Testis (tissue), 2 donors: Measurements from ENCODE around the gene ERO1B.

ENCODE experiments used
- POLR2A ChIP-seq: fragments of 450-650 bp; IDR thresholded peaks from one replicate; pipeline ENCODE4 v1.6.1; 2017; ENCODE audit warnings: antibody characterized with exemption, mild to moderate bottlenecking, moderate library complexity
- TF ChIP-seq, protein P1 (sequence below), 3 experiments: fragments of 450-650 bp in 2 of 3; fragments of 200-600 bp in 1 of 3; sonication (generic) in 1 of 3; IDR thresholded peaks; one replicate each; pipeline ENCODE4 v1.5.1; 2016 to 2019; ENCODE audit warnings: antibody characterized with exemption in 3 of 3, mild to moderate bottlenecking in 2 of 3, moderate library complexity in 1 of 3

DNA sequence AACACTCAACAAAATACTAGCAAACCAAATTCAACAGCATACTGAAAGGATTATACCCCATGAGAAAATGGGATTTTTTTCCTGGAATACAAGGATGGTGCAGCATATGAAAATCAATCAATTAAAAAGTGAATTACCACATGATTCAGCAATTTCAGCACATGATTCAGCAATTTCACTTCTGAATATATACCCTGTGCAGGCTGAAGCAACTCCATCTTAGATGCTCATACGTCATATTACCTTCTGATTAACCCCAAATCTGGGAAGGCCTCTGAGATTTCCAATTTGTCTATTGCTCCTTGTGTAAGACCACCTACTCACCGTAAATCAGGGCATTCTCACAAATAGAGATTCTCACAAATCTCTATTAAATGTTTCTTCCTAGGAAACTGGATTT is 43.8 kb upstream of the ERO1B start:
- TF ChIP-seq POLR2A = no peak
- TF ChIP-seq, protein P1, sequence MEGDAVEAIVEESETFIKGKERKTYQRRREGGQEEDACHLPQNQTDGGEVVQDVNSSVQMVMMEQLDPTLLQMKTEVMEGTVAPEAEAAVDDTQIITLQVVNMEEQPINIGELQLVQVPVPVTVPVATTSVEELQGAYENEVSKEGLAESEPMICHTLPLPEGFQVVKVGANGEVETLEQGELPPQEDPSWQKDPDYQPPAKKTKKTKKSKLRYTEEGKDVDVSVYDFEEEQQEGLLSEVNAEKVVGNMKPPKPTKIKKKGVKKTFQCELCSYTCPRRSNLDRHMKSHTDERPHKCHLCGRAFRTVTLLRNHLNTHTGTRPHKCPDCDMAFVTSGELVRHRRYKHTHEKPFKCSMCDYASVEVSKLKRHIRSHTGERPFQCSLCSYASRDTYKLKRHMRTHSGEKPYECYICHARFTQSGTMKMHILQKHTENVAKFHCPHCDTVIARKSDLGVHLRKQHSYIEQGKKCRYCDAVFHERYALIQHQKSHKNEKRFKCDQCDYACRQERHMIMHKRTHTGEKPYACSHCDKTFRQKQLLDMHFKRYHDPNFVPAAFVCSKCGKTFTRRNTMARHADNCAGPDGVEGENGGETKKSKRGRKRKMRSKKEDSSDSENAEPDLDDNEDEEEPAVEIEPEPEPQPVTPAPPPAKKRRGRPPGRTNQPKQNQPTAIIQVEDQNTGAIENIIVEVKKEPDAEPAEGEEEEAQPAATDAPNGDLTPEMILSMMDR (IDR thresholded peaks at IDR 0.05) = no peak
